ENCODE measurements around the gene TLE2.
A peak's percentile ranks its signal among the peaks of the same experiment; 100 is the strongest.

The TLE2 gene

GRCh38 chr19:3036119-3036976 lies 7.3 kb upstream of the TLE2 start:
- peak; percentile 95 for DNase-seq

- DNase-seq: peak; percentile 99
Observed at GRCh38 chr19:3035542-3036118, 6.5 kb upstream of the TLE2 start.

- no peak for DNase-seq
Observed at GRCh38 chr19:3034656-3035541, 5.8 kb upstream of the TLE2 start.

GRCh38 chr19:3034406-3034655 lies 5.3 kb upstream of the TLE2 start:
- no peak for DNase-seq

- no peak for DNase-seq
Observed at GRCh38 chr19:3033595-3034405, 4.7 kb upstream of the TLE2 start.

GRCh38 chr19:3031607-3031867 lies 2.5 kb upstream of the TLE2 start:
- no peak for DNase-seq

GRCh38 chr19:3028305-3029064 lies 595 bp downstream of the TLE2 start:
- peak; percentile 51 for DNase-seq

GRCh38 chr19:3027981-3028304 lies 1.1 kb downstream of the TLE2 start:
- DNase-seq: no peak

- DNase-seq: no peak
Observed at GRCh38 chr19:3027292-3027691, 1.8 kb downstream of the TLE2 start.

GRCh38 chr19:3026768-3027167 lies 2.3 kb downstream of the TLE2 start:
- no peak for DNase-seq

GRCh38 chr19:3025549-3025886 lies 3.6 kb downstream of the TLE2 start:
- no peak for DNase-seq

GRCh38 chr19:3024870-3025548 lies 4.1 kb downstream of the TLE2 start:
- no peak for DNase-seq

- DNase-seq: no peak
Observed at GRCh38 chr19:3024509-3024869, 4.6 kb downstream of the TLE2 start.

GRCh38 chr19:3020321-3020960 lies 8.6 kb downstream of the TLE2 start:
- DNase-seq: no peak

GRCh38 chr19:3019211-3019854 lies 9.7 kb downstream of the TLE2 start:
- no peak for DNase-seq

GRCh38 chr19:3017923-3018322 lies 11.2 kb downstream of the TLE2 start:
- DNase-seq: no peak

GRCh38 chr19:3015126-3016057 lies 13.7 kb downstream of the TLE2 start:
- no peak for DNase-seq

- DNase-seq: no peak
Observed at GRCh38 chr19:3014135-3014534, 14.9 kb downstream of the TLE2 start.

- no peak for DNase-seq
Observed at GRCh38 chr19:3013263-3013725, 15.8 kb downstream of the TLE2 start.
